ENCODE data around the gene BDH1.

Gene BDH1

GRCh38 chr3:197527569-197527968 is 28.2 kb downstream of the BDH1 start:
- no peak overlapping the region for H3K14ac ChIP-seq (ENCODE audit: low read length)
- H4K8ac ChIP-seq (ENCODE audit: low read depth, low read length) = no peak overlapping the region
- peaks cover 0 to 15% (median 0%) of the 10 kb centered on the region in 3 experiments for H3K27me3 ChIP-seq (ENCODE audit: control insufficient read depth in 3 of 3, insufficient read depth in 3 of 3, low read depth in 1 of 3, low read length in 3 of 3)
- no peak overlapping the region for H2AK5ac ChIP-seq (ENCODE audit: low read depth, low read length)
- no peak overlapping the region for H3K18ac ChIP-seq (ENCODE audit: low read length)
- H2BK12ac ChIP-seq (ENCODE audit: low read length) = no peak overlapping the region
- no peak overlapping the region for H3K4ac ChIP-seq (ENCODE audit: low read length)
- H3K4me2 ChIP-seq (ENCODE audit: insufficient read depth, low read length, poor library complexity, severe bottlenecking) = no peak overlapping the region
- H3K9me3 ChIP-seq (replicated peaks in 1 of 2; ENCODE audit: control insufficient read depth in 2 of 2, insufficient read depth in 1 of 2, low read depth in 1 of 2, low read length in 2 of 2) = peaks cover 0 to 3% of the 10 kb centered on the region in 2 donors
- no peak for DNase-seq (ENCODE audit: low spot score)
- H3K79me1 ChIP-seq (ENCODE audit: low read depth, low read length) = no peaks in the 10 kb centered on the region
- no peak overlapping the region for H3K9ac ChIP-seq (ENCODE audit: low read depth, low read length, poor library complexity)
- H3K23ac ChIP-seq (ENCODE audit: low read depth, low read length, poor library complexity) = peak overlapping the region; percentile 81
- H2AFZ ChIP-seq (ENCODE audit: low read length) = no peak overlapping the region
- peaks cover 0 to 4% of the 10 kb centered on the region in 2 donors for H3K36me3 ChIP-seq (replicated peaks in 1 of 2; ENCODE audit: control insufficient read depth in 2 of 2, insufficient read depth in 2 of 2, low read length in 2 of 2)
- H3K4me1 ChIP-seq (ENCODE audit: control insufficient read depth in 2 of 2, insufficient read depth in 1 of 2, low read depth in 1 of 2, low read length in 2 of 2) = peaks cover 0 to under 1% of the 10 kb centered on the region in 2 donors
- no peak overlapping the region for H4K91ac ChIP-seq (ENCODE audit: low read depth, low read length, poor library complexity)
- H2BK5ac ChIP-seq (ENCODE audit: low read length) = no peak overlapping the region
- H3K27ac ChIP-seq (replicated peaks; ENCODE audit: low read length) = no peak overlapping the region
- no peak overlapping the region for H3K4me3 ChIP-seq (ENCODE audit: low read length in 2 of 2)
- H2BK15ac ChIP-seq (ENCODE audit: low read length) = no peak overlapping the region
- no peak overlapping the region for H2BK120ac ChIP-seq (ENCODE audit: low read depth, low read length)
- WGBS, 2 donors (ENCODE audit: extremely low coverage in 2 of 2, insufficient read length in 2 of 2, insufficient replicate concordance in 1 of 2) = no CpG with 5 or more reads among the region's 5 CpGs

GRCh38 chr3:197525706-197526105 is 30.1 kb downstream of the BDH1 start:
- no CpG with 5 or more reads among the region's 5 CpGs for WGBS, 2 donors (ENCODE audit: extremely low coverage in 2 of 2, insufficient read length in 2 of 2, insufficient replicate concordance in 1 of 2)
- no peak for DNase-seq (ENCODE audit: low spot score)
- Histone ChIP-seq H2AK5ac (ENCODE audit: low read depth, low read length) (no peak overlapping the region), H2AFZ (ENCODE audit: low read length) (no peak overlapping the region), H3K14ac (ENCODE audit: low read length) (no peak overlapping the region), H3K9me3 (replicated peaks in 1 of 2; ENCODE audit: control insufficient read depth in 2 of 2, insufficient read depth in 1 of 2, low read depth in 1 of 2, low read length in 2 of 2) (no peaks in the 10 kb centered on the region), H2BK120ac (ENCODE audit: low read depth, low read length) (no peak overlapping the region), H3K27ac (replicated peaks; ENCODE audit: low read length) (no peak overlapping the region), H3K27me3 (ENCODE audit: control insufficient read depth in 3 of 3, insufficient read depth in 3 of 3, low read depth in 1 of 3, low read length in 3 of 3) (peaks cover 0 to 15% (median 0%) of the 10 kb centered on the region in 3 experiments), H3K36me3 (replicated peaks in 1 of 2; ENCODE audit: control insufficient read depth in 2 of 2, insufficient read depth in 2 of 2, low read length in 2 of 2) (no peaks in the 10 kb centered on the region), H2BK15ac (ENCODE audit: low read length) (no peak overlapping the region), H3K79me1 (ENCODE audit: low read depth, low read length) (no peaks in the 10 kb centered on the region), H3K23ac (ENCODE audit: low read depth, low read length, poor library complexity) (no peak overlapping the region), H3K9ac (ENCODE audit: low read depth, low read length, poor library complexity) (no peak overlapping the region), H2BK5ac (ENCODE audit: low read length) (no peak overlapping the region), H3K18ac (ENCODE audit: low read length) (no peak overlapping the region), H2BK12ac (ENCODE audit: low read length) (no peak overlapping the region), H4K8ac (ENCODE audit: low read depth, low read length) (no peak overlapping the region), H3K4me1 (ENCODE audit: control insufficient read depth in 2 of 2, insufficient read depth in 1 of 2, low read depth in 1 of 2, low read length in 2 of 2) (peaks cover 4 to 9% of the 10 kb centered on the region in 2 donors), H3K4ac (ENCODE audit: low read length) (no peak overlapping the region), H3K4me3 (ENCODE audit: low read length in 2 of 2) (no peak overlapping the region), H4K91ac (ENCODE audit: low read depth, low read length, poor library complexity) (no peak overlapping the region), H3K4me2 (ENCODE audit: insufficient read depth, low read length, poor library complexity, severe bottlenecking) (no peak overlapping the region)

GRCh38 chr3:197524128-197524527 is 31.6 kb downstream of the BDH1 start:
- H2AFZ ChIP-seq (ENCODE audit: low read length) = no peak overlapping the region
- no peak overlapping the region for H3K9ac ChIP-seq (ENCODE audit: low read depth, low read length, poor library complexity)
- no peak overlapping the region for H3K14ac ChIP-seq (ENCODE audit: low read length)
- no peak overlapping the region for H3K27ac ChIP-seq (replicated peaks; ENCODE audit: low read length)
- H2BK5ac ChIP-seq (ENCODE audit: low read length) = no peak overlapping the region
- H4K8ac ChIP-seq (ENCODE audit: low read depth, low read length) = no peak overlapping the region
- H3K4me3 ChIP-seq (ENCODE audit: low read length in 2 of 2) = no peak overlapping the region
- H3K9me3 ChIP-seq (replicated peaks in 1 of 2; ENCODE audit: control insufficient read depth in 2 of 2, insufficient read depth in 1 of 2, low read depth in 1 of 2, low read length in 2 of 2) = no peaks in the 10 kb centered on the region
- no peak overlapping the region for H2BK15ac ChIP-seq (ENCODE audit: low read length)
- no CpG with 5 or more reads among the region's 8 CpGs for WGBS, 2 donors (ENCODE audit: extremely low coverage in 2 of 2, insufficient read length in 2 of 2, insufficient replicate concordance in 1 of 2)
- H2BK12ac ChIP-seq (ENCODE audit: low read length) = no peak overlapping the region
- DNase-seq (ENCODE audit: low spot score) = no peak
- H3K4me2 ChIP-seq (ENCODE audit: insufficient read depth, low read length, poor library complexity, severe bottlenecking) = no peak overlapping the region
- H3K23ac ChIP-seq (ENCODE audit: low read depth, low read length, poor library complexity) = no peak overlapping the region
- H3K79me1 ChIP-seq (ENCODE audit: low read depth, low read length) = no peaks in the 10 kb centered on the region
- no peaks in the 10 kb centered on the region for H3K36me3 ChIP-seq (replicated peaks in 1 of 2; ENCODE audit: control insufficient read depth in 2 of 2, insufficient read depth in 2 of 2, low read length in 2 of 2)
- H2BK120ac ChIP-seq (ENCODE audit: low read depth, low read length) = no peak overlapping the region
- no peak overlapping the region for H4K91ac ChIP-seq (ENCODE audit: low read depth, low read length, poor library complexity)
- peaks cover 0 to 15% (median 0%) of the 10 kb centered on the region in 3 experiments for H3K27me3 ChIP-seq (ENCODE audit: control insufficient read depth in 3 of 3, insufficient read depth in 3 of 3, low read depth in 1 of 3, low read length in 3 of 3)
- H2AK5ac ChIP-seq (ENCODE audit: low read depth, low read length) = no peak overlapping the region
- no peak overlapping the region for H3K18ac ChIP-seq (ENCODE audit: low read length)
- peaks cover 4 to 14% of the 10 kb centered on the region in 2 donors for H3K4me1 ChIP-seq (ENCODE audit: control insufficient read depth in 2 of 2, insufficient read depth in 1 of 2, low read depth in 1 of 2, low read length in 2 of 2)
- H3K4ac ChIP-seq (ENCODE audit: low read length) = no peak overlapping the region

- no peak overlapping the region for H2BK120ac ChIP-seq (ENCODE audit: low read depth, low read length)
- no peak overlapping the region for H4K91ac ChIP-seq (ENCODE audit: low read depth, low read length, poor library complexity)
- no peak overlapping the region for H3K23ac ChIP-seq (ENCODE audit: low read depth, low read length, poor library complexity)
- no peak overlapping the region for H3K4me3 ChIP-seq (ENCODE audit: low read length in 2 of 2)
- no peaks in the 10 kb centered on the region for H3K79me1 ChIP-seq (ENCODE audit: low read depth, low read length)
- H2AFZ ChIP-seq (ENCODE audit: low read length) = no peak overlapping the region
- H3K14ac ChIP-seq (ENCODE audit: low read length) = no peak overlapping the region
- peaks cover 4 to 14% of the 10 kb centered on the region in 2 donors for H3K4me1 ChIP-seq (ENCODE audit: control insufficient read depth in 2 of 2, insufficient read depth in 1 of 2, low read depth in 1 of 2, low read length in 2 of 2)
- no peak overlapping the region for H2BK12ac ChIP-seq (ENCODE audit: low read length)
- no peak overlapping the region for H2BK5ac ChIP-seq (ENCODE audit: low read length)
- WGBS, 2 donors (ENCODE audit: extremely low coverage in 2 of 2, insufficient read length in 2 of 2, insufficient replicate concordance in 1 of 2) = no CpG with 5 or more reads among the region's 14 CpGs
- no peak overlapping the region for H3K18ac ChIP-seq (ENCODE audit: low read length)
- H3K27me3 ChIP-seq (ENCODE audit: control insufficient read depth in 3 of 3, insufficient read depth in 3 of 3, low read depth in 1 of 3, low read length in 3 of 3) = peaks cover 0 to 13% (median 0%) of the 10 kb centered on the region in 3 experiments
- H2BK15ac ChIP-seq (ENCODE audit: low read length) = no peak overlapping the region
- H3K9ac ChIP-seq (ENCODE audit: low read depth, low read length, poor library complexity) = no peak overlapping the region
- no peaks in the 10 kb centered on the region for H3K9me3 ChIP-seq (replicated peaks in 1 of 2; ENCODE audit: control insufficient read depth in 2 of 2, insufficient read depth in 1 of 2, low read depth in 1 of 2, low read length in 2 of 2)
- no peaks in the 10 kb centered on the region for H3K36me3 ChIP-seq (replicated peaks in 1 of 2; ENCODE audit: control insufficient read depth in 2 of 2, insufficient read depth in 2 of 2, low read length in 2 of 2)
- no peak overlapping the region for H4K8ac ChIP-seq (ENCODE audit: low read depth, low read length)
- no peak overlapping the region for H3K4ac ChIP-seq (ENCODE audit: low read length)
- DNase-seq (ENCODE audit: low spot score) = no peak
- no peak overlapping the region for H3K4me2 ChIP-seq (ENCODE audit: insufficient read depth, low read length, poor library complexity, severe bottlenecking)
- H3K27ac ChIP-seq (replicated peaks; ENCODE audit: low read length) = no peak overlapping the region
- H2AK5ac ChIP-seq (ENCODE audit: low read depth, low read length) = peak overlapping the region; percentile 5
Observed at GRCh38 chr3:197523526-197523925, 32.2 kb downstream of the BDH1 start.

Data from neuronal stem cell (in vitro differentiated cells).